Measurements from ENCODE around the gene ENTR1.

The ENTR1 gene

DNA sequence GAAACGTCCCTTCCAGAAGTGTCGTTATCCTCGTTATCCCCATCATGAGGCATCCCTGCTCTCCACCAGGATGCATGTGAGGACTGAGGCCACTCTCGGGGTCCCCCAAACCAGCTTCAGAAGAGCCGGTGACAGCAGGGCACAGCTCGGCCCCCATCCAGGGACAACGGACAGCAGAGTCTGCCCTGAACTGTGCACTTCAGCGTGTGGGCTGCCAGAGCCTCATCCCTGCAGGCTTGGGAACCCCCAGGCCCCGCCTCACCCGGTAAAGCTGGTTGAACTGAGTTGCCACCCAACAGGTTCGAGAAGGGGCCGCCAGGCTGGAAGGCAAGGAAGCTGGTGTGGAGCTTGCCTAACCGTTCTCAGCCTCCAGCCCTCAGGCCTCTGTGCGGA, 36.2 kb downstream of the ENTR1 start:
- DNase-seq, result no peak

DNA sequence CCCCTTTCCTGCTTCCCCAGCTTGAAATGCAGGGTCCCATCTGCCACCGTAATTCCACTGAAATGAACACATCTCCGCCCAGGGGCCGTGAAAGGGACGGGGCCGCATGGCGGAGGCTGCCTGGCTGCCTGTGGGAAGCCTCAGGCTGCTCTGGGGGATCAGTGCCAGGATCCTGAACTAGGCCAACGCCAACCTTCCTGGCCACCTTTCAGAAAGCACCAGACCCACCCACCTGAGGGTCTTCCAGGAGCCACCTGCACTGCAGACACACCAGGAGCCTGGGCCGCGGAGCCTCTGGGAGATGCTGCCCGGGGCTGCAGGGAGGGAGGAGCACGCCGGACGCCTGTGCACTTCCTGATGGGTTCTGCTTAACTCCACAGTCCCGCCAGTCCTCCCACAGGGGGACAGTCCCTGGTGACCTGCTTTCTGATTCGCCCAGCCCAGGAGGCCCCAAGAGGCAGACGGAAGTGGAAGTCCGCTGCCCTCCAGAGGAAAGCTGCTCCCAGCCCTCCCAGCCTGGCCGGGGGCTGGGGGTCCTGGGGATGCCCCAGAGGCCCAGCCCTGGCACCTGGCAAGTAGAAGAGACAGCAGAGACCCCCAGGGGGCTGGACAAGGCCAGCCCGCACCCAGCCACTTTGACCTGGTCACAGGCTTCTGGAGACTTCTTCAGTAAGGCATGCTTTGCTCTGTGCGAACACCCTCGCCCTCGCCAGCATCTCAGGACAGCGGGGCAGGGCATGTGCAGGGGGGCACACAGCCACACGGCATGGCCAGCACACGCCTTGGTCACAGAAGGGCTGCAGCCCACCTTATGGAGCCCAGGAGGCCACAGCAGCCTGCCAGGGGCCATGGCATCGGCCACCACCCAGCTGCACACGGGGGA, 36.9 kb downstream of the ENTR1 start, which contains the start of gene CARD9:
Gene CARD9, minus strand, starts transcription at position 370 of the 883 bp plus-strand sequence. CDS start 1,591 bp downstream, outside the sequence.
- peak; percentile 61 for DNase-seq

DNA sequence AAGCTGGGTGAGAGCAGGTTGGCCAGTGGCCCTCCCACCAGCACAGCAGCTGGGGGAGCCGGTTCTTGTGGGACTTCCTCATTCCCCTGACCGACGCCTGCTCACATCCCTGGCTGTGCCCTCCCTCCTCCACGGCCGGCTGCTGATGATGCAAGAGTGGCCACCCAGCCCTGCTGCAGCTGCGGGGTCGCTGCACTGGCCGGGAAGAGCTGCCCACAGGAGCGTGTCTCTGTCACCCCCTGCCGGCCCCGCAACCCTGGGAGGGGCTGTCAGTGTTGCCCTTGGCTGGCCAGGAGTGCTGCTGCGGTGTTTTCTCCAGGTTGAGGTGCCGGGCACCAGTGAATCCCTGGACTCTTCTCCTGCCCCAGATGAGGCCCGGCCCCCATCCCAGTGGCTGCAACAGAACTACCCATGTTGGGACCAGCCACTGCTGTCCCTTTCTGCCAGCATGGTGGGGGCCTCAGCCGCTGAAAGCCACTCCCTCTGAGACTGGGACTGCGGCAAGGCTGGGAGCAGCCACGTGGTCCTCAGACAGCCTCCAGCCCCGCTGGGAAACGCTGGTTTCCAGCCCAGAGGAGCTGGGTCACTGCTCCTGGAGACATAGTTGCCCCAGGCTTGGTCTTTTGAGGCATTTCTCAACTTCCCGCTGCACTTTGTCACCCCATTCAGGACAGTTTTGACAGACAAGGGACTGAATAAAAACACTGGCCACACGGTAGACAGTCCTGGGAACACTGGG, 37.7 kb downstream of the ENTR1 start:
- DNase-seq, result no peak

DNA sequence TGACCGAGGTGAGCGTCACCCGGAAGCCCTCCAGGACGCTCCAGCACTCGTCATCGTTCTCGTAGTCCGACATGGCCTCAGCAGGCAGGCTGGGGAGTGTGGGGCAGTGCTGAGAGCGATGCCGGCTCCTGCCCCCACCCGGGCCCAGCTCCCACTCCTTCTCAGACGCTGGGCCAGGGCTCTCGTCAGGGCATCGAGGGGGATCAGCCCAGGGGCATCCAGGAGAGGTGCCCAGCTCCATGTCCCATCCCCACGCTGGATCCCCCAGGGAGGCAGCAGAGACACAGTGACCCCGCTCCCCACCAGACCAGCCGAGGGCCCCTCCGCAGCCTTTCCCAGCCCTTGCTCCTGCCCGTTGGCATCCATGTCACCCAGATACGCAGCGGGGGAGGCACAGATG, 38.4 kb downstream of the ENTR1 start:
- DNase-seq, result no peak

DNA sequence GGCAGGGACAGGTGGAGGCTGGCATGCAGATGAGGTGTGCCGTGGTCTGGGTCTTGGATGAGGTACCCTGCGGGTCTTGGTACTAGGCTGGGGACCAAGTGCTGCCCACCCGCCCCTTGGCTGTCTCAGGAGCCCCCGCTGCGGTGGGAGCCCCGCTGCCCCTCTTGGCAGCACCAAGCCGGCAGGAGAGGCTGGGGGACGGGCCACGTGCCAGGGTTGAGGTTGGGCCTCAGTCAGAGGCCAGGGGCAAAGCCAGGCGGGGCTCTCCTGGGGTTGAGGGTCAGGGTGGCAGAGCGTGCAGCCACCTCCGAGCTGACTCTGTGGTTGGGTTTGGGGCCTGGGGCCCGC, 38.9 kb downstream of the ENTR1 start:
- DNase-seq, result no peak

DNA sequence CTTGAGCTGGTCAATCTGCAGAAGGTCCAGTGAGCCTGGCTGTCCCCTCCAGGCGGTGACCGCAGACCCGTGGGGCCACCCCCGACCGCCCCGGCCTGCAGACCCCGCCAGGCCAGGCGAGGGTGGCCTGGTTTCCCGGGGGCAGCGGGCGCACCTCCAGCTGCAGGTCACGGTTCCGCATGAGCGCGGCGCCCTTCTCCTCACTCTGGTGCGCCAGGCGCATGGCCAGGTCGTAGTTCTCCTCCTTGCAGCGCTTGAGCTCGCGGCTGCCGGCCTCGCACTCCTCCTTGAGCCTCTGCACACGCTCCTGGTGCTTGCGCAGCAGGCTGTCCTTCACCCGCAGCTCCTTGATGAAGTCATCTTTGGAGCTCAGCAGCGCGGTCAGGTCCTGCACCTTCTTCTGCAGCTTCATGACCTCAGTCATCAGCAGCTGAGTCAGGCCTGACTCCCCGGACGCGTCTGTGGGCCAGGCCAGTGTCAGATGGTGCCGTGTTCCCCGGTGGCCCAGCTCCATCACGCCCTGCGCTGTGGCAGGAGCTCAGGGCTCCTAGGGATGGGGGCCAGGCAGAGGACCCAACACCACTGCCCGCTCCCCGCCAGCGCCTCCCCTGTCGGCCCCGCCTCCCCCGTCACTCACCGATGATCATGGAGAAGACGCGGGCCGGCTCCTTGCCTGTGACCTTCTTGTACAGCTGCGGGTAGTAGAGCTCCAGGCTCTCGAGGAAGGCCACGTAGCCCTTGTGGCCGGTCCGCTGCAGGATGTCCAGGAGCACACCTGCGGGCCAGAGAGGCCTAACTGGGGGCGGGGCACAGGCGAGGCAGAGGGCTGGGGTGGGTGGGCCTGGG, 39.5 kb downstream of the ENTR1 start:
- no peak for DNase-seq

DNA sequence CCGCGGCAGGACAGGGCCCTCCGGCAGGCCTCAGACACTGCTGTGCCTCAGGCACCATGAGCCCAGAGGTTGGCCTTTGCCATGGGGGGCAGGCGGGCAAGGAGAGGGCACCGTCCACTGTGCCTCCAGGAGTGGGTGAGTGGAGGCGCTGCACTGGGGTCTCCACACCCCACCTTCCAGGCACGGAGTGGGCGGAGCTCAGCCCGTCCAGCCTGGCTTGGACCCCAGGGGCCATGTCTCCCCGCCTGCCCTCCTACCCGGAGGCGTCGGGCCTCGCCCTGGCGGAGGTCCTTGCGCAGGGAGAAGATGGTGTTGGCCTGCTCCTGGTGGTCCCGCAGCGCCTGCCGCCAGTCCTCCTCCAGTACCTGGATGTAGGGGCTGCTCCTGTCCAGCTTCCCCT, 40.4 kb downstream of the ENTR1 start:
- no peak for DNase-seq

DNA sequence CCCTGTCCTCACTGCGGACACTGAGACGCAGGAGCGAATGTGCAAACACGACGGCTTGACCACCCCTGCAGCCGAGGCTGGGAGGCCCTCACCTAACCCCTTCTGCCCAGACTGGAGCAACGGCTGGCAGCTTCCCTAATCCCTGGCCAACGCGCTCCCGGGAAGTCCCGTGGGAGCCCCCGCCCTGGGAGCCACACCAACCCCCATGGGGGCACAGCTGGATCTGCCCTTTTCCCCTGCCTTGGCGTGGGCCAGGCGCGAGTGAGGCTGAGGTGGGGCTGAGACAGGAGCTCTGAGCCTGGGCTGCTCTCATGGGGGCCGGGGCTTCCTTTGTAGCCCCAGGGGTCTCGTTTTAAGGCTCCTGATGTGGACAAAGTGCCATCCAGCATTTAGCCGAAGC, 42.2 kb downstream of the ENTR1 start:
- no peak for DNase-seq

DNA sequence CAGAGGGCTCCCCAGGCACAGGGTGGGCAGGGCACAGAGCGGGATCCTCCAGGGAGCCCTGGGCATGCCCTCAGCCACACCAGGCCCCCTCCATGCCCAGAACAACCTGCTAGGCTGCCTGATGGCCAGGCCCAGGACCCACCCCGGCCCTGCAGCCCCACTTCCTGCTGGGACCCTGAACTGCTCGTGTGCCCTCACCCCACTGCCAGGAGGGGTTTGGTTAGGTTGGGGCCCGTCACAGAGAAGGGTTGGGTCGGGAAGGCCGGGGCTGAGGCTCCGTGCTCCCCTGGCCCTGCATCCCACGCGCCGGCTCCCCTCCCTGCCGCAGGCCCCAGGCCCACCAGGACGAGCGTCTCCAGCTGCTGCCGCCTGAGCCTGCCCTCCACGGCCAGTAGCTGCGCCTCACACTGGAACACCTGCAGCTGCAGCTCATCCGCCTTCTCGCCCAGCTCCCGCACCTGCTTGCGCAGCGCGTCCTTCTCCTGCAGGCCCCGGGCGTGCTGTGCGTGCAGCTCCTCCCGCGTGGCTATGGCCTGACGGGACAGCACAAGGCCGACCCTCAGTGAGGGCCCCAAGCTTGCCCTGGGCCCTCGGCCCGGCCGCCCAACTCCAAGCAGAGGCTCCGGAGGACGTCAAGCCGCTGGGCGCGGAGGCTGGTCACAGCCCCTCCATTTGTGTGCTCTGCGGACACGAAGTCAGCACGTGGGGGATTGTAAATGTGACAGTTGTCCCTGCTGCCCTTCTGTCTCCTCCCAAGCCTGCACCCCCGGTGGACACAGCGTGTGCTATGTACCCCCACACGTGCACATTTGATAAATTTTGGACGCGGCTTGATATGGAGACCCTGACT, 42.9 kb downstream of the ENTR1 start:
- DNase-seq, result no peak

DNA sequence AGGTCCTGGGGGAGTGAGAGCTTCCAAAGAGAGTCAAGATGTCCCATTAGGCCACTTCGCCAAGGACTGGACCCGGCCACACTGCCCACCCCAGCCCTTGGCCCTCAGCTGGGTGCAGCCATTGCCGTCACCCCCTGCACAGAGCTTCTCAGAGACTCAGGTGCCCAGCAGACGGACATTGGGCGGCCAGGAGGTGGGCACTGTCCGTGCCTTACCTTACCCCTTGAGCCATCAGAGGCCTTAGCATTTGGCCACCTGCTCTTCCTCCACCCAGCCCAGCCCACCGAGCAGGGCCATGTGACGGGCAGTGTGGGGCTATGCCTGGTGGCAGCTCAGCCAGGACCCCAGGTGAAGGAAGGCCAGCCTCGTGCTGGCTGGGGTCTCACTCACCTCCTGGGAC, 43.6 kb downstream of the ENTR1 start:
- no peak for DNase-seq

DNA sequence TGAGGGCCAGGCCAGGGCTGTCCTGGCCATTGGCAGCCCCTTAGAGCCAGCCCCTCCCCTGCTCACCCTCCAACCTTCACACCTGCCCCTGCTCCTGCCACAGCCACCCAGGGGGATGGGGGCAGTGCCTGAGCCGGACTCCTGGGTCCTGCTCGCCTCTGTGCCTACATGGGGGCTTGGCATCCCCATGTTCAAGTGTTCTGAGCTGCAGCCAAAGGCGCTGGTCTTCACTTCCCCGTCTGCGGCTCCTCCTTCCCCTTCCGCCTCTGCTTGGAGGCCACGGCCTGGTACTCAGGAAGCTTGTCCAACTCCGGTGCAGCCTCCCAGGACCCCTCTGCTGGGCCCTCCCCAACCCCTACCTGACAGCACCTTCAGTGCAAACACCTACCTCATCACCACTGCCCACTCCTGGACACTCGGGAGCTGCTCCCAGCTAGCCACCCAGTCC, 44.6 kb downstream of the ENTR1 start:
- no peak for DNase-seq

DNA sequence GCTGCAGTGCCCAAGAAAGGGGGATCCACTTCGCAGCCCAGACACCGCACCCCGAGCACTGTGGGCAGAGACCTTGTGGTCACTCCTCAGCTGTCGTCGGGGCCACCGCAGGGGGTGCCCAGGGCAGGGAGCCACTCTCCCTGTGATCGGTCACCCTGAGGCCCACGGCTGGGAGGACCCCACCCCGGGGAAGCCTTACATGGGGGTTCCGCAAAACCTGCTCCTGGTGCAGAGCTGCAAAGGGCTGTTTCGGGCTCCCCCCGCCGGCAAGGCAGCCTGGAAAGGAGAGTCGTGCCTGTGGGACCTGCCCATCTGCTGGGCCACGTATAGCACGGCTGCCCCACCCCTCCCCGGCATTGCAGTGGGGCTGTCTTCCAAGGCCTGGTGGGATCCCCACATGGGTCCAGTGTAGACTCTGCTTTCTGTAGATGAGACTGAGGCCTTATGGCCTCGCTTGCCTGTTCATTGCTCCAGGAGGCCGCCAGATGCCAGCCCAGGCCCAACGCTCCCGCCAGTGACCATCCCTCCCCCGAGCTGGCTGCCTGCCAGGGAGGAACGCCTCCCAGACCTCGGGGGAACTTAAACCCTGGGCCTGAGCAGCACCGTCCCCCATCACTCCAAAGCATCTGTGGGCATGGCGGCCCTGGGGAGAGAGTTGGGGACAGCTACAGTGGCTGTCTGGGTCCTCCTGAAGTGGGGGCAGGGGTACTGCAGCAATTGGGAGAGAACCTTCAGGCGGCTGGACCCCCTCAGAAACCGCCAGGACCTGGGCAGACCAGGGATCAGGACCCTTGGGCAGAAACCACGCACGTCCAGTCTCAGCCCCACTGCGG, 45.3 kb downstream of the ENTR1 start:
- DNase-seq, result peak; percentile 16

DNA sequence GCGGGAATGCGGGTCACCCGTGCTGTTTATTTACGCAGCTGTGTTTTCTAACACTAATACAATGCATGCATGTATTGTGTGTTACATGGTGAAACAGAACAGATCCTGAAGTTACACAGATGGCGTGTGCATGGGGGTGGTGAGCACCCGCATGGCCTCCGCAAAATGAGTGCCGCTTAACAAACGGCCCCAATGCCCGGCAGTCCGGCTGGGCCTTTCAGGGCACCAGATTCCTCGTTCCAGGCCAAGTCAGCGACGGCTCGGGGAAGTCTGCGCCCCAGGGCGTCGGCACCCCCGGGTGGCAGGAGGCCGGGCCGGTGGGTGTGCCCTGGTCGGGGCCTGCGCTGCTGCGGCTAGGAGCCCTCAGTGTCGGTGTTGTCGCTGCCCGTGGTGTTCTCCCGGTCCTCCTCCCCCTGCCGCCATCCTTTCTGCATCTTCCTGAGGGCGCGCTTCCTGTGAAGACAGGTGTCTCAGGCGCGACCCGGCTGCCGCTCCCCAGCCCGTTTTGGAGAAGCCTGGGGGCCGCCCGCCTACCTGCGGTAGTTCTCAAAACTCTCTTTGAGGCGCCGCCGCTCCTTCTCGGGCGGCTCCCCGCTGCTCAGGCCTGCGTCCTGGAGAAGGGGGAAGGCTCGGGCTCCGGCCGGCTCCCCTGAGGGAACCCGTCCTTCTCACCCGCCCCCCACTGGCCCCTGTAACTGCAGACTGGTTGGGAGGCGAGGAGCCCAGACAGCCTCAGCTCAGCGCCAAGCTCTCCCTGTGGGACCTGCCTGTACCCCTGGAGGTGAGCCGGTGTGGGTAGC, 46.3 kb downstream of the ENTR1 start:
- DNase-seq, result no peak

DNA sequence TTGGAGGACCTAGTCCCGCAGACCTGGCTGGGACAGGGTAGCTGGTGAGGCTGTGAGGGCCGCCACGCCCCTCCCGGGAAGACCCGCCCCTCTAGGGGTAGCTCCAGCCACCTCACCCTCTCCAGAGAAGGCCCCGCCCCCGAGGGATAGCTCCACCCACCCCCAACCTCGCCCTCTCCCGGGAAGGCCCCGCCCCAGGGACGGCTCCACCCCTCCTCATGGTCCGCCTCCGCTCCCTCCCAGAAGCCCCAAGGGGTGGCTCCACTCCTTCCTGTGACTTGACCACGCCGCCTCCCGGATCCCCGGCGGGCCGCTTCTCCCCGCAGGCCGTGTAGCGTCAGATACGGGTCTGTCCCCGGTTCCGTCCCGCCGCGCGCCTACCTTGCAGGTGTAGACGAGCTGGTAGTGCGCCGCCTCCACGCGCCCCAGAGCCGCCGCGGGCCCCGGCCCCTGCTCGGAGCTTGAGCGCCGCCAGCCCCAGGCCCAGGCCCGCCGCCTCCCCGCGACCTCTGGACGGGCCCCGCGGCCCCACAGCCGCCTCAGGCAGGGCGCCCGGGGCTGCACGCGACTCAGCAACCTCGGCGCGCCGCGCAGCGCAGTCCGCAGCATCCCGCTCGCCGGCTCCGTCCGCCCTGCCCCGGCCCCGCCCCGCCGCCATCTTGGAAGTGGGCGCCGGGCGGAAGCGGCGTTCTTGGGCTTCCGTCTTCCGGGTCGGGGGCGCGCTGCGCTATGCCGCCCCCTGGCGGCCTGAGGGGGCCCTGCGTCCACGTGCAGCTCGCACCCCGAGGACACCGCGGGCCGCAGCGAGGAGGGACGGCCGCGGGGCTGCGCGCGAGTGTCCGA, 47.1 kb downstream of the ENTR1 start, which contains the start of gene DNLZ:
Gene DNLZ, minus strand, starts transcription at position 639 of the 843 bp plus-strand sequence. Its CDS starts 30 bp downstream, at position 609.
- DNase-seq, result peak; percentile 96

DNA sequence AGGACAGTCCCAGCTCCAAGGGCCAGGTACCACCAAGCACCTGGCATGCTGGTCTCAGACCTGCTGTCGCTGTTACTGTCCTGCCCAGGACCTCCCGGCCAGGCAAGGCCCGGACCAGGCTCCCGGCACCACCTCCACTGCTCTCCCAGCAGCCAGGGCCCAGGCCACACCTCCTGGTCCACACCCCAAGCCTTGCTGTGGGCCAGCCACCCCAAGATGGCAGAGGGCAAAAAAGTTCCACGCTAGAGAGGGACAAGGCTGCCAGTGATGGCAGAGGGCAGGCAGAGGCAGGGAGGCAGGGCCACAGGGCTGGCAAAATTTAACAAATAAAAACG, 48.0 kb downstream of the ENTR1 start:
- DNase-seq, result no peak

DNA sequence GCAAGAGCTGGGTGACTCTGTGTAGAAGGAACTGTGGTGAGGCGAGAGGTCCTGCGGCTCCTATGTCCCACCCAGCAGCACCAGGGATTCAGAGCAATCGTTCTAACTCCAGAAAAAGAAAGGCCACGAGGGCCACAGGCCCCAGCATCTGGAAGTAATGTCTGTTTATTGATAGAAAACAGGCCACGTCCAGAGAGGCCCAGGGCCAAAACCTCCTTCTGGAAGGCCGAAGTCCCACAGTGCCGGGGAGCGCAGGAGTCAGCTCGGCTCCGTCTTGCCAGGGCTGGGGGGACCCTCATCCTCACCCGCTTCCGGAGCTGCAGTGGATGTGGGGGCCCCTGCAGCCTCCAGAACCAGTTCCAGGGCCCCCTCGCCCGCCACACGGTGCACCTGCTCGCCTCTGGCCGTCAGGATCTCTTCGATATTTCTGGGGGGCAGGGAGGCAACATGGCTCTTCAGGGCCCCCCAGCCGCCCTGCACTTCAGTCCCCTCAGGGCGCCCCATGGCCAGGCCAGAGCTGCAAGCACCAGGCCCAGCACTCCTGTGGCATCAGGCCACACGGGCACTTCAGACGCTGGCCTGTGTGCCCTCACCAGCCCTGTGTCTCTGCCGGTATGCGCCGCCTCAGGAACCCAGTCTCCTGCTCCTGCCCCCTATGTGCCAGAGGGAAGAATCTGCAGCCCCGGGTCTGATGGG, 48.5 kb downstream of the ENTR1 start:
- no peak for DNase-seq

DNA sequence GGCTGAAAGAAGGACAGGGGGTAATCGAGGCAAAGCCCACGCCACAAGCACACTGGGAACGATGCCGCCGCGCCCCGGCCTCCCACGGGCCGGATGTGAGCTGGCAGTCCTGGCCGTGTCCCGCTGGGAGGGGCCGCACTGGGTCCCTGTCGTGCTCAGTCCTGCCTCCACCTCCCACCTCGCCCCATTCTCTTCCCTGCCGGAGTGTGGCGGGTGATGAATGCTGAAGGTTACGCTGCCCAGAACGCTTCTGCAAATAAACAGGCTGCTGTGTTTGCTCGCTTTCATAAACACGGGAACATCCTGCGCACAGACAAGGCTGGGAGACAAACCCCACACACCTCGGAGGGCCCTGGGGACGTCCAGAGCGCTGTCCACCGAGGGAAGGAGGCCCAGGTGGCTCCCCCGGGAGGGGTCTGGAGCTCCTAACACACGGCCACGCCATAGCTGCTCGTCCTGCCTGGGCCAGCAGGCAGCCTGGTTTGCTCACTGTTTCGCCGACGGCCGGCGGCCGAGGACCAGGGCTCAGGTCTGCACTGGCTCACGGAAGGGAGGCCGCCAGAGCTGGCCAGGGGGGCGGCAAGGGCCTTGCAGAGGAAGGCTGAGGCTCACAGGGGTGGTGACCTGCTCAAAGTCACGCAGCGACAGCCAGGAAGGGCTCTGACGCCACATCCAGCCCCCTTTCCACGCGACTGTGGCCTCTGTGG, 49.2 kb downstream of the ENTR1 start:
- no peak for DNase-seq

All from NCI-H2171 (cell line).